RPMI7951 (cell line): ENCODE results near the gene CKAP5. TPM values are rescaled to one million over a fixed set of nuclear protein-coding genes. Genes with fewer than 3 reads are reported as not detected.
"Not testable (repeated sequence)": the region's sequence is repeated elsewhere in the genome, so short reads cannot be mapped to it uniquely, and the experiment has no call there.

Experiments used
- DNase-seq: peaks from one replicate; pipeline ENCODE4 v3.0.0-alpha.2; 2012; ENCODE audit warnings: low read depth
- total RNA-seq: library from RNA; depleted of rRNA; stranded (reverse); fragments of >200 nt; shearing (Covaris generic); gene quantifications from 2 replicates; pipeline ENCODE4 v1.2.3, GENCODE V29; 2014

Gene CKAP5
- total RNA-seq, 1 experiment from 2014 or later, result 92.9 TPM

- no peak for DNase-seq
These were observed 9.1 kb upstream of the CKAP5 start for GRCh38 chr11:46855167-46855566.

- DNase-seq, result no peak
These were observed 4.8 kb upstream of the CKAP5 start for GRCh38 chr11:46850829-46851380.

GRCh38 chr11:46849631-46850030, 3.6 kb upstream of the CKAP5 start:
- no peak for DNase-seq

GRCh38 chr11:46846510-46846830, 390 bp upstream of the CKAP5 start:
- DNase-seq, result no peak

- DNase-seq, result peak; percentile 2
These were observed 690 bp downstream of the CKAP5 start for GRCh38 chr11:46845440-46845739.

GRCh38 chr11:46840116-46840515, 6.0 kb downstream of the CKAP5 start:
- DNase-seq, result no peak

- DNase-seq, result no peak
These were observed 7.6 kb downstream of the CKAP5 start for GRCh38 chr11:46838501-46838900.

GRCh38 chr11:46837860-46838259, 8.2 kb downstream of the CKAP5 start:
- no peak for DNase-seq

- DNase-seq, result no peak
These were observed 9.2 kb downstream of the CKAP5 start for GRCh38 chr11:46836870-46837269.

- DNase-seq, result no peak
These were observed 9.6 kb downstream of the CKAP5 start for GRCh38 chr11:46836431-46836830.

GRCh38 chr11:46835897-46836296, 10.2 kb downstream of the CKAP5 start:
- DNase-seq, result no peak

GRCh38 chr11:46834821-46835220, 11.3 kb downstream of the CKAP5 start:
- DNase-seq, result no peak

GRCh38 chr11:46832511-46833214, 13.4 kb downstream of the CKAP5 start:
- DNase-seq, result peak; percentile 54

GRCh38 chr11:46827995-46828394, 18.1 kb downstream of the CKAP5 start:
- no peak for DNase-seq

GRCh38 chr11:46826310-46827044, 19.6 kb downstream of the CKAP5 start:
- peak; percentile 71 for DNase-seq

GRCh38 chr11:46808799-46809431, 37.2 kb downstream of the CKAP5 start:
- peak; percentile 47 for DNase-seq

GRCh38 chr11:46801694-46802470, 44.2 kb downstream of the CKAP5 start:
- DNase-seq, result no peak

GRCh38 chr11:46800177-46800576, 45.9 kb downstream of the CKAP5 start:
- DNase-seq, result no peak

- DNase-seq, result not testable (repeated sequence)
These were observed 46.4 kb downstream of the CKAP5 start for GRCh38 chr11:46799725-46800124.

GRCh38 chr11:46778416-46778815, 67.7 kb downstream of the CKAP5 start:
- DNase-seq, result no peak

- DNase-seq, result no peak
These were observed 69.2 kb downstream of the CKAP5 start for GRCh38 chr11:46776878-46777277.

- DNase-seq, result no peak
These were observed 76.4 kb downstream of the CKAP5 start for GRCh38 chr11:46769636-46770221.
